ENCODE measurements around the gene HLA-DRB1.

Gene HLA-DRB1

GRCh38 chr6:32576250-32576649 lies 13.4 kb downstream of the HLA-DRB1 start:
- DNase-seq (ENCODE audit: low read depth): no peak
- no peak for TF ChIP-seq CTCF (IDR thresholded peaks at IDR 0.05; ENCODE audit: low read length, missing control alignments)
- no peak overlapping the region for H3K4me3 ChIP-seq (replicated peaks; ENCODE audit: low read depth, low read length)

- no peak for TF ChIP-seq CTCF (IDR thresholded peaks at IDR 0.05; ENCODE audit: low read length, missing control alignments)
- H3K4me3 ChIP-seq (replicated peaks; ENCODE audit: low read depth, low read length): no peak overlapping the region
- no peak for DNase-seq (ENCODE audit: low read depth)
These were observed 19.2 kb downstream of the HLA-DRB1 start for GRCh38 chr6:32570363-32570905.

- H3K4me3 ChIP-seq (replicated peaks; ENCODE audit: low read depth, low read length): no peak overlapping the region
- no peak for DNase-seq (ENCODE audit: low read depth)
- no peak for TF ChIP-seq CTCF (IDR thresholded peaks at IDR 0.05; ENCODE audit: low read length, missing control alignments)
These were observed 21.1 kb downstream of the HLA-DRB1 start for GRCh38 chr6:32568561-32568960.

GRCh38 chr6:32566957-32567356 lies 22.7 kb downstream of the HLA-DRB1 start:
- TF ChIP-seq CTCF (IDR thresholded peaks at IDR 0.05; ENCODE audit: low read length, missing control alignments): no peak
- no peak overlapping the region for H3K4me3 ChIP-seq (replicated peaks; ENCODE audit: low read depth, low read length)
- no peak for DNase-seq (ENCODE audit: low read depth)

- no peak for TF ChIP-seq CTCF (IDR thresholded peaks at IDR 0.05; ENCODE audit: low read length, missing control alignments)
- no peak for DNase-seq (ENCODE audit: low read depth)
- H3K4me3 ChIP-seq (replicated peaks; ENCODE audit: low read depth, low read length): no peak overlapping the region
These were observed 24.1 kb downstream of the HLA-DRB1 start for GRCh38 chr6:32565511-32565910.

- H3K4me3 ChIP-seq (replicated peaks; ENCODE audit: low read depth, low read length): no peak overlapping the region
- DNase-seq (ENCODE audit: low read depth): no peak
- no peak for TF ChIP-seq CTCF (IDR thresholded peaks at IDR 0.05; ENCODE audit: low read length, missing control alignments)
These were observed 26.7 kb downstream of the HLA-DRB1 start for GRCh38 chr6:32562940-32563339.

GRCh38 chr6:32559747-32560146 lies 29.9 kb downstream of the HLA-DRB1 start:
- no peak overlapping the region for H3K4me3 ChIP-seq (replicated peaks; ENCODE audit: low read depth, low read length)

More at GRCh38 chr6:32559747-32560146, 29.9 kb downstream of the HLA-DRB1 start:
- TF ChIP-seq CTCF (IDR thresholded peaks at IDR 0.05; ENCODE audit: low read length, missing control alignments): no peak
- no peak for DNase-seq (ENCODE audit: low read depth)

Data from fibroblast of pulmonary artery (primary cell).